GM18502 (cell line): ENCODE results near the gene STARD3.

Experiments used
- ATAC-seq: cut with Tn5 transposase; IDR thresholded peaks from one replicate; pipeline ENCODE4 v1.9.1; 2021; ENCODE audit warnings: mild to moderate bottlenecking; ENCODE audit not compliant: unreplicated experiment, poor library complexity

Gene STARD3

DNA sequence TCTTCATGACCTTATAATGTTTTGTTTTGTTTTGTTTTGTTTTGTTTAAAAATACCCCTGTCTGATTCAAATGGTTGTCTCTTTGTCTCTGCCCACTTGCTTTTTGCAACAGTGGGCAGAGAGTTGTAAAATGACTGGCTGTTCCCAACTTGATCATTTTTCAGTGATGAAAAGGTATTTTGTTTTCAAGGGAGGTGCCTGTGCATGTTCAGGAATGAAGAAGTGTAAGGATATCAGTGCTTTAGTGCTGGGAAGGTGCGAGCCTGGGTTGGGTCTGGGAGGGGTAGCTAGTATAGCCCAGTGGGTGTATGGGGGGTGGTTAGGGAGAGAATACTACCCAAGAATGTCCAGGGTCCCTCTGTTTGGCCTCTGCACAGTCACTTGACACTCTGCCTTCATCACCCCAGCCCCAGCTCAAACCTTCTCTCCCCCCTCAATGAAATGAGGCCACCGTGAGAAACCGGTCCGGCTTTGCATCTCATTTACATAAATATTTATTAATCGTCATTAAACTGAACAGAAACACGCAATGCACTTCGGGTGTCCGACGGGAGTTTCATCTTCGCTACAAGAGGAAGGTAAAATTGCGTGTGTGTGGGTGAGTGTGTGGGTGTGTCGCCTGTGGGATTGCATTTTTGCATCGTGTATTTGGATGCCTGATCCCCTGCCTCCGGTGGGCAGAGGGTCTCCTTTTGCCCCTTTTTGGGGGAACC, 33.5 kb upstream of the STARD3 start:
- ATAC-seq = no peak

DNA sequence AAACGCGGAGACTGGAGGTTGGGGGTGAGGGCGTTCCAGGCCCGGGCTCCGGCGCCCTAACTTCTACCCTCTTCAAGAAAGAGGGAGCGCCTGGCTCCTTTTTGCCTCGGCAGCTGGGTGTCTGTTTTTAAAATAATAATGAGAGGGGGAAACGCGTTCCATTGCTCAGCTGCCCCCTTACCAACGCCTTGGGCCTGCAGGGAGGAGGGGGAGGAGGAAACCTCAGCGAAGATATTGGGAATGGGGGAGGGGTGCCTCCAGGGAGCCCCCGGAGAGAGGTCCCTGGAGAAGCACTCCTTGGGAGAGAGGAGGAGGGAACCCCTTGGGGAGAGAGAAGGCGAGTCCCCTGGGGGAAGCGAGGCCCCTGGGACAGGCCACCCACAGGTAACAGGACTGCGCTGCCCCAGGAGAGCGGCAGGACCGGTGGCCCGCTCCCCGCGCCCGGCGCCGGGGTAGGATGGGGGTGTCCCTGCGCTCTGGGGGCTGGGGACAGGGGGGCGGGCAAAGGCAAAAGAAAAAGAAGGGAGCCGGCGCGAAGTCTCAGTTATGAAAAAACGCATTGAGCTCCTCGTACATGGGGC, 31.9 kb upstream of the STARD3 start:
- ATAC-seq = no peak

DNA sequence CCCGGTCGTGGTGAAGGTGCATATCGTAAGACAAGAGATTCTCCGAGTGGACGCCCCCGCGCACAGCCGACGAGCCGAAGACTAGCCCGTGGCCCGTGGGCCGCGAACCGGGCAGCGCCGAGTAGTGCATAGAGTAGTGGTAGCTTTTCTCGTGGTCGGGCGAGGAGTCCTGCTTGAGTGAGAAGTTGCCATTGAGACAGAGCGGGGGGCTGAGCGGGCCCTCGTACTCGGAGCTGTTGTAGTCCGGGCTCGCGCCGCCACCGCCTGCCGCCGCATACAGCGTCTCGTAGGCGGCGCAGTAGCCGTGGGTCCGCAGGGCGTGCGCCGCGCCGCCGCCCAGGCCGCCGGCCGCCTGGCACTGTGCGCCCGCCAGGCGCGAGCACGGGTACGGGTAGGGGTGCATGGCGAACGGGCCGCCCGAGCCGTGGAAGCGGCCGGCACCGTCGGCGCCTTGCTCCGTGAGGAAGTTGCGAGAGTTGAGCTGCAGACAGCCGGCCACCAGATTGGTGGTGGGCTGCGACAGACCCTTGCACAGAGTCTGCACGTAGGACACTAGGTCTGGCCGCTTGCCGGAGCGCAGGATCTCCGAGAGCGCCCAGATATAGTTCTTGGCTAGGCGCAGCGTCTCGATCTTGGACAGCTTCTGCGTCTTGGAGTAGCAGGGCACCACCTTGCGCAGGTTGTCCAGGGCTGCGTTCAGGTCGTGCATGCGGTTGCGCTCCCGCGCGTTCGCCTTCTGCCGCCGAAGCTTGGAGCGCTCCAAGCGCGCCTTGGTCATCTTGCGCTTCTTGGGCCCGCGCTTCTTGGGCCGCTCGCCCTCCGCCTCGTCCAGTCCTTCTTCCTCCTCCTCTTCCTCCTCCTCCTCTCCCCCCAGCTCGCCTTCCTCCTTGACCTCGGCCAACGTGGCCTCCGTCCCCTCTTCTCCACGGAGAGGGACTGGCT, 31.2 kb upstream of the STARD3 start:
- ATAC-seq = no peak

DNA sequence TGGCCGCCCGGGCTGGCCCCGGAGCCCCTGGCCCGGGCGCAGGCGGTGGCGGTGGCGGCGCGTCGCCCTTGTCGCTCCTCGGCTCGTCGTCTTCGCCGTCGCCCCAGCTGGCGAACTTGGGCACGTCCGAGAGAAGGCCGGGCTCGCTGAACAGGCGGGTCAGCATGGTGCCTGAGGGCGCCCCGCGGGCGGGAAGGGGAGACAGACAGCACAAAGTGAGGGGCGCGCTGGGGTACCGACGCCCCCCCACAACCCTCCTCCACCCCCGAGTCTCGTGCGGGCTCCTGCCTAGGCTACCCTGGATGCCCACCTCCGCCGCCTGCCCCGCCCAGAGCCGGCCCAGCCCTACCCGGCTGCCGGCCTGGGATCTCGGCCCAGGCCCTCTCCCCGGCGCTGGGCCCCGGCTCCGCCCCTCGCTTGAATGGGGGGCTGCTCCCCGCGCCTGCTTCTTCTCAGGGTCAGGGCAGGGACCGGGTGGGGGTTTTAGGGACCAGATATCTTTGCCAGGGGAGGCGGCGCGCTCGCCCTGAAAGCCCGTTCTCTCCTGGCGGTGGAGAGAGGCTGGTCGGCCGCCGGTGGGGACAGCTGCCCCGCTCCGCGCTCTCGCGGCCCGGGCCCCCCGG, 30.4 kb upstream of the STARD3 start:
- ATAC-seq = no peak

DNA sequence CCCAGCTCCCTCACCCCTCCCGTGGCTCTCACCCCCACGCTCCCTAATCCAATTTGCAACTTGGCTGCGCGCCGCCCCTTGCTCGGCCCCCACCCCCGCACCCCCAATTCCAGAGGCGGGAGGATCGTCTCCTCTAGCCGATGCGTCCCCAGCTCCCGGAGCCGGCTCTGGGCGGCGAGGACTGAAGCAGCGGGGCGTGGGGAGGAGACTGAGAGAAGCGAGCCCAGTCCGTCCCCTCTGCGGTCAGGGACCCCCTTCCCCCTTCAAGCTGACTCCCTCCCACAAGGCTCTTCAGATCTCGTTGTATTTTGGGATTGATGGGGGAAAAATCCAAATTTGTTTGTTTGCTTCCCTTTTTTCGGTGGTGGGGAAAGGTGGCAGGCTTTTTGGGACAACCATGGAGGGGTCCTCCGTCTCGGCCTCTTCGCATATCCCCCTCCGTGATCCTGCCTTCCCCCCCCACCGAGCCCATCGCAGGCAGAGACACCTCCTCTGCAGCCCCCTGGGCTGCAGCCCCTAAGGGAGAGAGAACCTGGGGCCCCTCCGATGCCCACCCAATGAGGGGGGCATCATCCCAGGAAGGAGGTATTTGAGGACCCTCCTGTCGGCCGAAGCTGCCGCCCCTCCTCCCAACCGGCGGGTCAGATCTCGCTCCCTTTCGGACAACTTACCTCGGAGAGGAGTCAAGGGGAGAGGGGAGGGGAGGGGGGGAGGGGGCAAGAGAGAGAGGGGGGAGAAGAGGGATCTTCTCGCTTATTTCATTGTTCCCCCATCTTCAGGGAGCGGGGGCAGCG, 29.7 kb upstream of the STARD3 start:
- no peak for ATAC-seq

DNA sequence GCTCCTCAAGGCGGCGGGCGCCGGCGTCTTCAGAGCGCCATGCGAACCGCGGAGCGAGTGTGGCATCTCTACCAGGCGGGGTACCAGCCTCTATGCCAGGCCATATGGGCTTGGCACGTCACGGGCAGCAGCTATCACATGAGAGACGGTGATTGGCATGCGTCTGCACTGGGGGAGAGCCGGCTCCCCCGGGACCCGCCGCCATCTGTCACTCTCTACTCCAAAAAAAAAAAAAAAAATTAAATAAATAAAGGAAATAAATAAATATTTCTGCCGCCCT, 29.2 kb upstream of the STARD3 start, which contains the start of gene NEUROD2:
Gene NEUROD2, minus strand, starts transcription at position 70 of the 280 bp plus-strand sequence. CDS start 1,321 bp downstream, outside the sequence.
- no peak for ATAC-seq

DNA sequence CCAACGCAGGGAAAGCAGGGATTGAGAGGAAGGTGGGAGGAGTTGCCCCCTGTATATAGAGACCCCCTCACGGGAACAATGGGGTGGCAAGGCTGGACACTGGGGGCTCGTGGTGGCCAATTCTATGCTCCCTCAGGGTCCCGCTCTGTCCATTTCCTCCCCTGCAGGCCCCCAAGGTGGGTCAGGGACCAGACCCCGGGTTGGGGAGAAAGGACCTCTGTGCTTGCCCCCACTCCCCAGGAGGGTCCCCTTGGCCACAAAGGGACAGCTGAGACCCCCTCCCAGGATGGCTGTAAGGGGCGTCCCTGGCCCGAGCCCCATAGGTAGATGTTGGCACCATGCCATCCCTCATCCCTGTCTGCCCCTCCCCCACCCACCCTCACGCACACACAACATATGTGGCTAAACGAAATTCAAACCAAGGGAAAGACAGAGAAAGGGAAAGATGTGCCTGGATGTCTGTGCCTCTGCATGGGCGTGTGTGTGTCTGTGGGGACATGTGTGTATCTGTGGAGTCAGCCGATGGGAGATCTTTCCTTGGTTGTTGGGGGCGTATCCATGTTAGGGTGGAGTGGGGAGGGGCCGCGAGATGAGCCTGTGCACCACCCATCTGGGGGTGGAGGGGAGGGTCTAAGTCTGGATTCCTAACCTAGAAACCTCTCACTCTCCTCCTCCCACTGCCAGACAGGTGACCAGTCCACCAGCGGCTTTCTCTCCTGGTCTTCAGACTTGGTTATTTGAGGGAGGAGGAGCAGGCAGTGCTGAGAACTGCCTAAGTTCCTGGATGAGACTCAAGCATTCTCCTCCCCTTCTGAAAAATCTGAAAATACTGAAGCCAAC, 28.6 kb upstream of the STARD3 start:
- no peak for ATAC-seq

DNA sequence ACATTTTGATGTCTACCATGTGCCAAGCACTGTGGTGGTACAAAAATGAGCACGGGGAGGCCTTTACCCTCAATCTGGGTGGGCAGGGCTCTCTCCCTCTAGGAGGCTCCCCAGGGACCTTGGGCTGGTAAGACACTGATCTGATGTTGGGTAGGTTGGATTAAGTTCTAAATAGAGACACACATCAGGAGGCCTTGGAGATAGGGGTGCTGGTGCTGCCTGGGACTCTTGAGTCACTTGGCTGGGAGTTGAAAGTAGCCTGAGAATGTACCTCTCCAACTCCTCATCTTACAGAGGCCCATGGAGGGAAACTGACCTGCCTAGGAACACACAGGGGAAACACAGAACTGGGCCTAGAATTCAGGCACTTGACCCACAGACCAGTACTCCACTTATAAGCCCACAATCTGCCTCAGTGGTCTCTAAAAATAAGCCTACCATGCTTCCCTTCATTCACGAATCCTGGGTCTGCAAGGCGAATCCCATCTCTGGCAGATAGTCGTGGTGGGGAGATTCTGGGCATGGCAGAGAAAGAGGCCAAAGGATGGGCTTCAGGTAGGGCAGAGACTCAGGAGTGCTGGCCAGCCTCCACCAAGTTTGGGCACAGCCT, 27.4 kb upstream of the STARD3 start:
- no peak for ATAC-seq

DNA sequence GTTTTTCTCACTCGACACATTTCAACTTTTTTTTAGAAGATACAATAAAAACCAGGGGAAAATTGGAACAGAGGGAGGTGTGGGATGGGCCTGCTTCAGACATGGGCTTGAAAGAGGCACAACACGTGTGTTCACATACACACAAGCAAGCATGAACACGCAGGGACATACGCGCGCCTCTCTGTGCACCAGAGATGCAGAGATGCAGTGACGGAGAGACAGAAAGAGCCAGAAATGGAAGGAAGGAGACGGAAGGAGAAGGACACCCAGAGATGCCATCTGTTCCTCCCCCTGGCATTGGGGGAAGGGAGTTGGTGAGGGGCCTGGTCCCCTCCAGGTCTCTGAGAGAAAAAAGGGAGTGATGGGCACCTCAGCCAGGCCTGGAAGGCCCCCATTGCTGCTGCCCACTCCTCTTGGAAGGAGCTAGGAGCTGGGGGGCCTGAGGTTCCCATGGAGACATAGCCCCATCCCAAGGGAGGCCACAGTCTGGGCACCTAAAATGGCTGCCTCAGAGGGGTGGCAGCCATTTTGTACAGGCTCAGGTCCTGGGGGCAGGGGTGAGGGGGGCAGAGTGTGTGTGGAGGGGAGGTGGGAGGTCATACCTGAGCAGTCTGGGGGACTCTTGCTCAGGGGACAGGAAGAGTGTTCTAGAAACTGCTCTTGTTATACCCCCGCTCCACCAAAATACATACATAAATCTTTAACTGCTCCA, 25.4 kb upstream of the STARD3 start:
- ATAC-seq = no peak

DNA sequence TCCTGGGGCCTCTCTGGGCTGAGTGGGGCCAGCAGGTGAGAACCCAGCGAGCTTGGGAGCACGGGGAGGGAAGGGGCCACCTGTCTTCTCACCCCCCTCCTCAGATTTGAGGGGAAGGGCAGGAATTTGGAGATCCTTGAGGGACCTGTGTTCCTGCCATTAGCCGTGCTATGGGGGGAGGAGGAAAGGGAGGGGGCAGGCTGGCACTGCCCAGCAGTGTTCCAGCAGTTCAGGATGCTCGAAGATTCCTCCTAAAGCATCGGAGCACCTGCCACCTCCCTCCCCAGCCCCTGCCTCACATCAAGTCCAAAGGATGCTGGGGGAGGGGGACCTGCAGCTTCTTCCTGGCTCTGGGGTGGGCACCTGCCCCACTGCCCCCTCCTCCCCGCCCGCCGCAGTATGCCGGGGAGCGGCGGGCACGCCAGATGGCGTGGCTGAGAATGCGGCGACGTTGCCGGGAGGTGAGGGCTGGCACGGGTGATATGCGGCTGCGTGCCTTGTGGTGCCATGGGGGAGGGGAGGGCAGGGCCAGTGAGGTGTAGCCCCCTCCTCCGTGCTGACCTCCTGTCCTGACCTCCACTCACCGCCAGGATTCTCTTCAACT, 24.6 kb upstream of the STARD3 start:
- no peak for ATAC-seq

DNA sequence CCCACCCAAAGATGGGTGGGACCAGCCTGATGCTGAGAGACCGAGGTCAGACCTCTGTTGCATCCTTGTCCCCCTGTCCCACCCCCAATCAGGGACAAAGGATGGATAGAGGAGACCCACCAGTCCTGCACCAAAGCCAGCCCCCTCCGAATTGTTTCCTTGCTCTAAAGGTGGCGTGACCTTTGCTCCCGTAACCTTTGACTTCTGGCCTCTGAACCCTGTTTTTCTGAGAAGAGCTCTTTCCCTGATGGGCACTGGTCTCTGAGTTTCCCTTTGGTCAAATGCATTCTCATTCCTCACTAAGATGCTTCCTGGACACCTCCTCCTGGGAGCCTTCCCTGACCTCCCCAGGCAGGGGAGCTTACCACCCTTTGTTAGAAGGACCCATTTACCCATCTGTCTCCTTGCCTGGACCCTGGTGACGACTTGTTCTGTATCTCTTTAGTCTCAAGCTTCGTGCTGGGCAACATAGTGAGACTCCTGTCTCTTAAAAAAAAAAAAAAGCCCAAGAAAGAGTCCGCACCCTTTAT, 23.9 kb upstream of the STARD3 start:
- ATAC-seq = no peak

DNA sequence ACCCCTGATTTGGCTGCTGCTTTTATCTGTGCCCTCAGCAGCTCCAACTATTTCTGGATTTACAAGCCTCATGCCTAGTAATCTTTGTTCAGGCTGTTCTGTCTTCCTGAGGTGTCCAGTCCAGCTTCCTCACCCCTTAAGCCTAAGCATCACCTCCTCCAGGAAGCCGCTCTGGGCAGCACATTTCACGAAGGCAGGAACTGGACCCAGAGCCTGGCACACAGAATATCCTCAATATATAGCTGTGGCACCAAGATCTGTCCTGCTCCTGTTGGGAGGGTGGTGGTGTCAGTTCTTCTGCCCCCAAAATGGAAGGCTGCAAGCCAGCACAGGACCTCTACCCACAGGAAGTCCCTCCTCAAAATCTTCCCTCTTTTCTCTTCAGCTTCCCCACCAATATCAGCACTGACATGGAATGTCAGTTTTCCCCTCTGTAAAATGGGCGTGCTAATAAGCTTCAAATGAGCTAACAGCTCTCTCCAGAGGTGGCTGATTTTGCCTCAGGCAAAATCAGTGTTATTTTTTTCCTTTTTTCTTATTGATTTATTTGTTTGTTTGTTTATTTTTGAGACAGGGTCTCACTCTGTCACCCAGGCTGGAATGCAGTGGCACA, 22.3 kb upstream of the STARD3 start:
- no peak for ATAC-seq

DNA sequence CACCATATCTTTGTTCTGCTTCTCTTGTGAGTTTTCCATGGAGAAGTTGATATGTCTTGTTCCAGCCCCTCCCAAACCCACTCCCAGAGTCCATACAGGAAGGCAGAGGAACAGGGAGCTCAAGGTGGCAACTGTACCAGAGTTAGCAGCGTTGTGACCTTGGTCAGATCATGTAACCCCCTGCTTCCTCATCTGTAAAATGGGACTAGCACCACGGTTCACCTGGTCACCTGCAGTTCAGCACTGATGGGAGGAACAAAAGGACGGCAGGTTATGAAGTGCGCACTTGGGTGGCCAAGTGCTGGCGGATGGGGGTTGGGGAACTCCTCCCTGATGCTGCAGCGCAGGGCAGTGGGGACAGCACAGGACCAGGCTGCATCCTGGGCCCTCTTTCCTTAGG, 21.5 kb upstream of the STARD3 start:
- ATAC-seq = no peak

DNA sequence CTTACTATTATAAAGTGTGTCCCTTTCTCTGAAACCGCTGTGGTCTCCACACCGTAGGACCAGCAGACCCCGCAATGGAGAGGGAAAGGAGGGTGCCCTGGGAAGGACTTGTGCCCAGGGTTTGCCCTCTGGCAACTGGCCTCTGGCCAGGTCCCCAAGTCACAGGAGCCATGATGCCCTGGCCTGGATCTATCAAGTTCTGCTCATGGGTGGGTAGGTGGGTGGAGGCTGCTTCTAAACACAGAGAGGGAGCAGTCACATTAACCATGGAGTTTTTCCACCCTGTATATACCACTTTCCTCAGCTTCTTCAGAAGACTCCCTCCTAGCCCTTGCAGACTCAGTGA, 19.9 kb upstream of the STARD3 start:
- ATAC-seq = no peak

DNA sequence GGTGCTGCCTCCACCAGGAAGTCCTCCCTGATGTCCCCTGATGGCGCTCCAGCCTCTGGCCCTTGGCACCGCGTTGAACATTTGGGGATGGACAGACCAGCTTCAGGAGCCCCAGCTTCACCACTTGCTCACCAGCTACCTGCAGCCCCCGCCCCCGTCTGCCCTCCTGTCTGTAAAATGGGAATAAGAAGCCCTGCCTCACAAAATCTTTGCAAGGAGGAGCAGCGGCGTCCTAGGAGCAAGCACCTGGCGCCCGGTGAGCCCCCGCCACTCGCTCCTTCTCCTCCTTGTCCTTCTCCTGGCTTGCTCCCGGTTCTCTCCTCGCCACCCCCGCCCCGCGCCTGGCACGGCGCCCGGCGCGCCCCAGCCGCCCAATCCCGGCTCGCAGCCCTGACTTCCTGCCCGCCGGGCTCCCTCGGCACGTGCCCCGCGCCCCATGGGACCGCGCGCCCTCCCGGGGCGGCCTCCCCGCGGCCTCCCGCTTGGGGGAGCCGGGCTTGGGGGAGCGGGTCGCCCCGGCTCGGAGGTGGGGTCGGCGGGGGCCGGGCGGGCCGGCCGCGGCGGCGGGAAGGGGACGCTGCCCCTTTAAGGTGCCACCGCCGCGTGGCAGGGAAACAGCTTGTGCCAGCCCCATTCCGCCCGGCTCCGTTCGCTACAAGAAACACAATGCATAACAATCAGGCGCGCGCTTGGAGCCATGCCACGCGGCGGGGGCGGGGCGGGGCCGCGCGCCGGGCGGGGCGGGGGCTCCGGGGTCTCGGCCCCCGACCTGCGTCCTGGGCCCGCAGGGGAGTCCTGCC, 19.3 kb upstream of the STARD3 start:
- ATAC-seq = no peak

DNA sequence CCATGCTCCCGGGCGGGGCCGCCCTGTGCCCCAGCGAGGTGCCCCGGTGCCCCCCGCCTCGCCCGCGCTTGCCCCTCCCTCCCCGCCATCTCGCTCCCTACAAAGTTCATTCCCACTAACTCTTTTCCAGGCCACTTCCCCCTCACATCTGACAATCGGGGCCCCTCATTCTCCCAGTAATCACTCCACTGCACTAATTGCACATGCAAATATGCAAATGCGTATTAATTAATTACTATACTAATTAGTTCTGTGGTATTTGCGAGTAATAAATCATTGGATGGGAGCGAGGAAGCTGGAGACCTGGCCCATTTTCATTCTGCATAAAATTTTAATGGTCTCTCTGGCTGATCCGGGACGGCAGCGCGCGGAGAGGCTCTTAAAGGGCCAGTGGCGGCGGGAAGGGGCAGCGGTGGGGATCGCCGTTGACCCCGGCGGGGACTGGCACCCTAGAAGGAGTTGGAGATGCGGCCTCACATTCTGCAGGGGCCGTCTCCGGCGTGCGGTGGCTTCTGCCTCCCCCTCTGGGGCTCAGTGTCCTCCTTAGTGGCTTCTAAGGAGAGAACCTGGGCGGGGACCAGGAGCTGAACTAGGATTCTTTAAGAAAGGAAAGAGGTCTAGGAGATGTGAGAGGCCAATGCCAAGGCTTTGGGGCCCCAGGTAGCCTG, 18.6 kb upstream of the STARD3 start:
- ATAC-seq = no peak
